ENCODE results near the gene THEMIS.

GRCh38 chr6:127904160-127904559 lies 3.3 kb upstream of the THEMIS start:
- no peak for TF ChIP-seq GATA2 (IDR thresholded peaks at IDR 0.05; ENCODE audit: low read depth, low read length)
- TF ChIP-seq GATA3 (IDR thresholded peaks at IDR 0.05; ENCODE audit: low read depth, low read length): no peak
